Trophoblast cell (in vitro differentiated cells and primary cell): ENCODE results near the gene RBFOX1.

Source experiments
- DNase-seq, 2 donors: peaks; one replicate each; pipeline ENCODE4 v3.0.0-alpha.2; 2016
- H2AFZ ChIP-seq: 2 replicates; pipeline ENCODE4 v1.6.1; 2013; ENCODE audit warnings: low read length, moderate library complexity, mild to moderate bottlenecking; ENCODE audit not compliant: insufficient read depth, poor library complexity
- H2AK5ac ChIP-seq: 2 replicates; pipeline ENCODE4 v1.6.1; 2013; ENCODE audit warnings: mild to moderate bottlenecking, low read length
- H2BK120ac ChIP-seq: 2 replicates; pipeline ENCODE4 v1.6.1; 2013; ENCODE audit warnings: low read length, mild to moderate bottlenecking, moderate library complexity; ENCODE audit not compliant: insufficient read depth, poor library complexity
- H2BK12ac ChIP-seq: 2 replicates; pipeline ENCODE4 v1.6.1; 2013; ENCODE audit warnings: mild to moderate bottlenecking, low read length, moderate library complexity
- H2BK5ac ChIP-seq: 2 replicates; pipeline ENCODE4 v1.6.1; 2013; ENCODE audit warnings: low read length, low read depth, moderate library complexity, mild to moderate bottlenecking; ENCODE audit not compliant: poor library complexity
- H3K14ac ChIP-seq: 2 replicates; pipeline ENCODE4 v1.6.1; 2013; ENCODE audit warnings: mild to moderate bottlenecking, low read length
- H3K18ac ChIP-seq: 2 replicates; pipeline ENCODE4 v1.6.1; 2013; ENCODE audit warnings: mild to moderate bottlenecking, low read length
- H3K23ac ChIP-seq: 2 replicates; pipeline ENCODE4 v1.6.1; 2013; ENCODE audit warnings: low read length
- H3K27ac ChIP-seq: 2 replicates; pipeline ENCODE4 v1.5.1; 2013; ENCODE audit warnings: low read depth, mild to moderate bottlenecking, inconsistent platforms, low read length, moderate library complexity
- H3K27me3 ChIP-seq: 2 replicates; pipeline ENCODE4 v1.6.1; 2013; ENCODE audit warnings: inconsistent platforms, mild to moderate bottlenecking, low read length, moderate library complexity; ENCODE audit not compliant: insufficient read depth
- H3K36me3 ChIP-seq, 2 experiments: 1 replicate in 1 of 2; 2 replicates in 1 of 2; pipeline ENCODE4 v1.6.1; 2013; ENCODE audit warnings: low read length in 2 of 2, mild to moderate bottlenecking in 2 of 2, moderate library complexity in 1 of 2; ENCODE audit not compliant: insufficient read depth in 2 of 2, control insufficient read depth in 1 of 2
- H3K4ac ChIP-seq: 2 replicates; pipeline ENCODE4 v1.6.1; 2013; ENCODE audit warnings: low read depth, mild to moderate bottlenecking, low read length, moderate library complexity
- H3K4me1 ChIP-seq, 2 experiments: 1 replicate in 1 of 2; 2 replicates in 1 of 2; pipeline ENCODE4 v1.6.1; 2013; ENCODE audit warnings: low read length in 2 of 2, mild to moderate bottlenecking in 2 of 2, moderate library complexity in 1 of 2; ENCODE audit not compliant: insufficient read depth in 2 of 2, control insufficient read depth in 1 of 2
- H3K4me2 ChIP-seq: 2 replicates; pipeline ENCODE4 v1.6.1; 2013; ENCODE audit warnings: inconsistent platforms, mild to moderate bottlenecking, low read length, moderate library complexity
- H3K4me3 ChIP-seq: 2 replicates; pipeline ENCODE4 v1.5.1; 2013; ENCODE audit warnings: mild to moderate bottlenecking, low read depth, low read length, inconsistent platforms
- H3K79me1 ChIP-seq: one replicate; pipeline ENCODE4 v1.6.1; 2013; ENCODE audit warnings: low read length
- H3K79me2 ChIP-seq: 2 replicates; pipeline ENCODE4 v1.6.1; 2013; ENCODE audit warnings: low read length, mild to moderate bottlenecking; ENCODE audit not compliant: control insufficient read depth, insufficient read depth, poor library complexity
- H3K9ac ChIP-seq: 2 replicates; pipeline ENCODE4 v1.6.1; 2013; ENCODE audit warnings: mild to moderate bottlenecking, low read length
- H3K9me3 ChIP-seq: 2 replicates; pipeline ENCODE4 v1.6.1; 2013; ENCODE audit warnings: low read depth, mild to moderate bottlenecking, control low read depth, inconsistent platforms, low read length; ENCODE audit not compliant: insufficient read depth
- H4K12ac ChIP-seq: 2 replicates; pipeline ENCODE4 v1.6.1; 2013; ENCODE audit warnings: low read depth, mild to moderate bottlenecking, low read length, moderate library complexity
- H4K8ac ChIP-seq: 2 replicates; pipeline ENCODE4 v1.6.1; 2013; ENCODE audit warnings: low read depth, mild to moderate bottlenecking, low read length, moderate library complexity
- H4K91ac ChIP-seq: one replicate; pipeline ENCODE4 v1.6.1; 2013; ENCODE audit warnings: low read depth, mild to moderate bottlenecking, low read length, moderate library complexity
- WGBS: extraction: QIAGEN DNeasy Blood & Tissue Kit; methylation state at CpG from one replicate; pipeline ENCODE4 v1.1.7; 2013; ENCODE audit warnings: missing lambda C conversion rate; ENCODE audit not compliant: insufficient read length, insufficient coverage; ENCODE audit errors: extremely low coverage; 5-methylcytosine and 5-hydroxymethylcytosine counted together

Gene RBFOX1

GRCh38 chr16:7335991-7336634, 3.5 kb downstream of the RBFOX1 start:
- DNase-seq: no peak
- H3K27me3 ChIP-seq: no peaks in the 10 kb centered on the region
- H3K79me2 ChIP-seq: no peaks in the 10 kb centered on the region
- H4K91ac ChIP-seq: no peak overlapping the region
- no CpG with 5 or more reads among the region's 3 CpGs for WGBS
- no peak overlapping the region for H4K8ac ChIP-seq
- H2BK12ac ChIP-seq: no peak overlapping the region
- no peak overlapping the region for H3K27ac ChIP-seq
- H2BK5ac ChIP-seq: no peak overlapping the region
- H3K4me1 ChIP-seq: peaks cover 3 to 4% of the 10 kb centered on the region in 2 experiments
- no peak overlapping the region for H3K14ac ChIP-seq
- H3K9ac ChIP-seq: no peak overlapping the region
- H4K12ac ChIP-seq: no peak overlapping the region
- no peak overlapping the region for H3K4me2 ChIP-seq
- H3K4me3 ChIP-seq: no peak overlapping the region
- no peak overlapping the region for H3K4ac ChIP-seq
- H3K23ac ChIP-seq: no peak overlapping the region
- no peaks in the 10 kb centered on the region for H3K9me3 ChIP-seq
- no peak overlapping the region for H2AFZ ChIP-seq
- no peak overlapping the region for H3K18ac ChIP-seq
- H3K79me1 ChIP-seq: no peaks in the 10 kb centered on the region
- H2BK120ac ChIP-seq: no peak overlapping the region
- H3K36me3 ChIP-seq: no peaks in the 10 kb centered on the region
- no peak overlapping the region for H2AK5ac ChIP-seq

GRCh38 chr16:7336742-7337141, 4.1 kb downstream of the RBFOX1 start:
- Histone ChIP-seq H3K27ac (no peak overlapping the region), H2BK120ac (no peak overlapping the region), H2BK12ac (peak overlapping the region; percentile 50), H2AK5ac (no peak overlapping the region), H3K36me3 (no peaks in the 10 kb centered on the region), H3K9ac (no peak overlapping the region), H3K79me2 (no peaks in the 10 kb centered on the region), H3K4ac (no peak overlapping the region), H2AFZ (no peak overlapping the region), H4K91ac (no peak overlapping the region), H3K9me3 (no peaks in the 10 kb centered on the region), H4K12ac (no peak overlapping the region), H3K4me2 (no peak overlapping the region), H3K27me3 (no peaks in the 10 kb centered on the region), H3K4me1 (peaks cover 3 to 4% of the 10 kb centered on the region in 2 experiments), H3K4me3 (no peak overlapping the region), H3K18ac (no peak overlapping the region), H3K14ac (no peak overlapping the region), H3K79me1 (no peaks in the 10 kb centered on the region), H2BK5ac (no peak overlapping the region), H4K8ac (no peak overlapping the region), H3K23ac (no peak overlapping the region)
- WGBS: no CpG with 5 or more reads among the region's 1 CpG
- DNase-seq: no peak

- Histone ChIP-seq H3K4me2 (no peak overlapping the region), H3K36me3 (no peaks in the 10 kb centered on the region), H3K18ac (no peak overlapping the region), H2BK5ac (no peak overlapping the region), H3K27ac (no peak overlapping the region), H3K4me1 (peaks cover 3 to 4% of the 10 kb centered on the region in 2 experiments), H3K79me1 (no peaks in the 10 kb centered on the region), H2AK5ac (no peak overlapping the region), H3K79me2 (no peaks in the 10 kb centered on the region), H2BK12ac (no peak overlapping the region), H3K27me3 (no peaks in the 10 kb centered on the region), H3K23ac (no peak overlapping the region), H2BK120ac (no peak overlapping the region), H2AFZ (no peak overlapping the region), H3K14ac (no peak overlapping the region), H3K9me3 (no peaks in the 10 kb centered on the region), H4K91ac (no peak overlapping the region), H3K4me3 (no peak overlapping the region), H4K8ac (no peak overlapping the region), H3K4ac (no peak overlapping the region), H4K12ac (no peak overlapping the region), H3K9ac (no peak overlapping the region)
- DNase-seq: peak in 1 of 2 donors; percentile 60
- WGBS: no CpG with 5 or more reads among the region's 4 CpGs
These were observed 6.2 kb downstream of the RBFOX1 start for GRCh38 chr16:7338826-7339225.

- H3K23ac ChIP-seq: no peak overlapping the region
- no peaks in the 10 kb centered on the region for H3K27me3 ChIP-seq
- H3K79me1 ChIP-seq: no peaks in the 10 kb centered on the region
- no peak overlapping the region for H2BK12ac ChIP-seq
- no peaks in the 10 kb centered on the region for H3K9me3 ChIP-seq
- no peak overlapping the region for H2BK120ac ChIP-seq
- H2BK5ac ChIP-seq: no peak overlapping the region
- no peak overlapping the region for H4K12ac ChIP-seq
- no peak overlapping the region for H3K27ac ChIP-seq
- no peak overlapping the region for H3K14ac ChIP-seq
- peaks cover 3 to 4% of the 10 kb centered on the region in 2 experiments for H3K4me1 ChIP-seq
- no peak overlapping the region for H4K8ac ChIP-seq
- no peak overlapping the region for H3K4ac ChIP-seq
- no peaks in the 10 kb centered on the region for H3K36me3 ChIP-seq
- H2AK5ac ChIP-seq: no peak overlapping the region
- H4K91ac ChIP-seq: no peak overlapping the region
- no peak for DNase-seq
- no CpG with 5 or more reads among the region's 1 CpG for WGBS
- H3K4me2 ChIP-seq: no peak overlapping the region
- H2AFZ ChIP-seq: no peak overlapping the region
- no peak overlapping the region for H3K18ac ChIP-seq
- no peak overlapping the region for H3K9ac ChIP-seq
- H3K4me3 ChIP-seq: no peak overlapping the region
- no peaks in the 10 kb centered on the region for H3K79me2 ChIP-seq
These were observed 7.1 kb downstream of the RBFOX1 start for GRCh38 chr16:7339700-7340099.
